NCI-H1048 (cell line): Measurements from ENCODE around the gene CD2AP.
"Not testable (repeated sequence)": the region's sequence is repeated elsewhere in the genome, so short reads cannot be mapped to it uniquely, and the experiment has no call there.

Source experiments
- DNase-seq: peaks from one replicate; lab custom pipeline; 2025; lab: John Stamatoyannopoulos, UW

CD2AP gene

DNA sequence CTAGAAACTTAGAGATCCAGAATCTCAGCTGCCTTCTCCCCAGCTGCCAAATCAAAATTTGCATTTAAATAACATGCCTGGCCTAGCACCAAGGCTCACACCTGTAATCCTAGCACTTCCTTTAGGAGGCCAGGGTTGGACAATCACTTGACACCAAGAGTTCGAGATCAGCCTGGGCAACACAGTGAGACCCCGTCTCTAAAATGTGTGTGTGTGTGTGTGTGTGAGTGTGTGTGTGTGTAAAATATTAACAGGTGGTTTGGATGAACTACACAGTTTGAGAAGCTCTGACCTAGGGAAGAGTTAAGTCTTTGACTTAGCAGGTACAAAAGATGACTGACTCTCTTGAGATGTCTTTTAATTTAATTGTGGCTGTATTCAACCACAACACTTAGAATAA is 20.2 kb upstream of the CD2AP start:
- no peak for DNase-seq

DNA sequence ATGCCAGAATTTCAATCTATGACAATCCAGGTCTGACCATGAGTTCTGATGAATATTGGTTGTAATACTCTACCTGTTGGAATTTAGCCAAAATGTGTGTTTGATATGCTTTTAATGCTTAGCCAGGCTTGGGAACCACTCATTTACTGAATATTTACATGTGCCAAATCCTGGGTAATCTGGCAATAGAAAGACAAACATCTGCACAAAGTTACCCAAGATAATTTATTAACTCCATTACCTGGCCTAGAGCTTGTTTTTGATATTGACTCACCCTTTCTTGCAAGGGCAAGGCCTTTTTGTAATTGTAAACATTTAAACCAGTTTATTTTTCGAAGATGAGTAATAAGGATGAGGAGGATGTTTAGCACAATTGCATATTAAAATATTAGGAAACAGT is 13.5 kb upstream of the CD2AP start:
- DNase-seq, result no peak

DNA sequence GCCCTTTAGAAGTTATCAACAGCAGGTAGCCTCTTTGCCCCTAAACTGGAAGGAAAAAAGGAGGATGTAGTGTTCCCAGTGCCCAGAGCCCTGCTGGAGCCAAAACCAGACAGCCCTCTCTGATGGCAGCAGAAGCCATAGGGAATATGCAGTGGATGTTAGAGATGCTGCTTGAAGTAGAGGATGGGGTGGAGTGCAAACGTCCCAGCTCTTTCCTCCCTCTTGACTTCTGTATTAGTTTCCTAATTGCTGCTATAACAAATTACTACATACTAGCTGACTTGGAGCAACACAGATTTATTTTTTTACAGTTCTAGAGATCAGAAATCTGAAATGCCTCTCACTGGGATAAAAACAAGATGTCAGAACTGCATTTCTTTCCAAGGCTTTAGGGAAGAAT is 12.5 kb upstream of the CD2AP start:
- no peak for DNase-seq

DNA sequence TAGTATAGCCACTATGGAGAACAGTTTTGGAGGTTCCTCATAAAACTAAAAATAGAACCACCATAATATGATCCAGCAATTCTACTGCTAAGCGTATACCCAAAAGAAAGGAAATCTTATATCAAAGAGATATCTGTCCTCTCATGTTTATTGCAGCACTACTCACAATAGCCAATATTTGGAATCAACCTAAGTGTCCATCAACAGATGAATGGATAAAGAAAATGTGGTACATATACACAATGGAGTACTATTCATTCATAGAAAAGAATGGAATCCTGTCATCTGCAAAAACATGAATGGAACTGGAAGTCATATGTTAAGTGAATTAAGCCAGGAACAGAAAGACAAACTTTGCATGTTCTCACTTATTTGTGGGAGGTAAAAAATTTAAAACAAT is 5.7 kb upstream of the CD2AP start:
- DNase-seq, result no peak

DNA sequence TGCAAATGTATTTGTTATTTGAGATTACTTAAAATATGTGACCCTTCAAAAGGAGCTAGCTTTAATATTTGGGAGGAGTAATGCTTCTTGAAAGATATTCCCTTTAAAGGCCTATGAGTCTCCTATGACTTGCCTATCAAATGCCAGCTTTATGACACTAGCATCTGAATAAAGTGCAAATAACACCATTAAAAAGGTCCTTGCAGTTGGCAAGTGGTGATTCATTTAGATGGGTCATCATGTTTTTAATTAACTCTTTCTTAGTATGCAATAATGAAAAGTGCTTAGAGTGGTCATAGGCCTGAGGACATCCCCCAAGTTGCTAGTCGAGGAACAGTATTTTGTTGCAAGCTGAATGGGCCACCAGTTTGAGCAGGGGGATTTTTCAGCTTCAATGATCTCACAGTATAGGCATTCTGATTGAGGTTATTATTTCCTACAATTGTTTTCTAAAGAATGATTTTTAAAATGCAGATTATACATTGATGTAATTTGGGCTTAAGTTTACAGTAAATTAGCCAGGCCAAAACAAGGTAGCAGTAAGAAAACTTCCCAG is 3.7 kb upstream of the CD2AP start:
- no peak for DNase-seq

DNA sequence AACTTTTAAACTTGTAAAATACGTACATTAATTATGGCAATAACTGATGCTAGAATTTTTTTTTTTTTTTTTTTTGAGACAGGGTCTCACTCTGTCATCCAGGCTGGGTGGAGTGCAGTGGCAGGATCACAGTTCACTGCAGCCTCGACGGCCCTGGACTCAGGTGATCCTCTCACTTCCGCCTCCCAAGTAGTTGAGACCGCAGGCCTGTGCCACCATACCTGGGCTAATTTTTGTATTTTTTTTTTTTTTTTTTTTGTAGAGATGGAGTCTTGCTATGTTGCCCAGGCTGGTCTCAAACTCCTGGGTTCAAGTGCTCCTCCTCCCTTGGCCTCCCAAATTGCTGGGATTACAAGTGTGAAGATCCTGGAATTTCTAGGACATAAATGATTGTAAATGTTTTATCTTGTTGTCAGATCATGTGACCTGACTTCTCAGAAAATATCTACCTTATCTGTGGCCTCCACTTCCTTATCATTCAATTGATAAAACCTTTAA is 2.2 kb upstream of the CD2AP start:
- DNase-seq, result no peak

DNA sequence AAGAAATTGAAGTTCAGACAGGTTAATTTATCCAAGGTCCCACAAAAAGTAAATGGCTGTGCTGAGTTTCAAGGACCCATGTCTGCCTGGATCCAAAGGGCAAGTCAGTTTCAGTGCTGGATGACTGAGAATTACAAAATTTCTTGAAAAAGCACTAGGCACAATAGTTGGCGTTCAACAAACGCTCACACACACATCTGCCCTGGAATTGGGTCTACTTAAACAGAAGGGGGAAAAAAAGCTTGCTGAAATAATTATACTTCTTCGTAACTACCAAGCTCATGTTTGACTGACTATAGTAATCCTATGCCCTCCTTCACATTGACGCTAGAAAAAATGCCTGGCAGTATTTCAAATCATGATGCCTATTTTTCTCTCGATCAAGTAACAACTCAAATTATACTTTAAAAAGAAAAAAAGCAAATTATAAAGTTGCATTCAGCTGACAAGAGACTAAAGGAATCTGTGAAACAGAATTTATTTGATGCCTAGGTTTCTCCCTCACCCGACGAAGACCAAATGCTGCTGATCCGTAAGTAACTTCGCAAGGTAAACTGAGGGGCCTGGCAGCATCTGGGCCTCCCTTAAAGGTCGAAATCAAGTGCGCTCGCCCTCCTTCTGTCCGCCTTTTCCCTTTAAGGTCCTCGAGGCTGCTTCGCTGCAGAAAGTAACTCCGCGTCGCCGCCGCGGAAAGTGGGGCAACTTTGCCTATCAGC is 650 bp upstream of the CD2AP start:
- no peak for DNase-seq

DNA sequence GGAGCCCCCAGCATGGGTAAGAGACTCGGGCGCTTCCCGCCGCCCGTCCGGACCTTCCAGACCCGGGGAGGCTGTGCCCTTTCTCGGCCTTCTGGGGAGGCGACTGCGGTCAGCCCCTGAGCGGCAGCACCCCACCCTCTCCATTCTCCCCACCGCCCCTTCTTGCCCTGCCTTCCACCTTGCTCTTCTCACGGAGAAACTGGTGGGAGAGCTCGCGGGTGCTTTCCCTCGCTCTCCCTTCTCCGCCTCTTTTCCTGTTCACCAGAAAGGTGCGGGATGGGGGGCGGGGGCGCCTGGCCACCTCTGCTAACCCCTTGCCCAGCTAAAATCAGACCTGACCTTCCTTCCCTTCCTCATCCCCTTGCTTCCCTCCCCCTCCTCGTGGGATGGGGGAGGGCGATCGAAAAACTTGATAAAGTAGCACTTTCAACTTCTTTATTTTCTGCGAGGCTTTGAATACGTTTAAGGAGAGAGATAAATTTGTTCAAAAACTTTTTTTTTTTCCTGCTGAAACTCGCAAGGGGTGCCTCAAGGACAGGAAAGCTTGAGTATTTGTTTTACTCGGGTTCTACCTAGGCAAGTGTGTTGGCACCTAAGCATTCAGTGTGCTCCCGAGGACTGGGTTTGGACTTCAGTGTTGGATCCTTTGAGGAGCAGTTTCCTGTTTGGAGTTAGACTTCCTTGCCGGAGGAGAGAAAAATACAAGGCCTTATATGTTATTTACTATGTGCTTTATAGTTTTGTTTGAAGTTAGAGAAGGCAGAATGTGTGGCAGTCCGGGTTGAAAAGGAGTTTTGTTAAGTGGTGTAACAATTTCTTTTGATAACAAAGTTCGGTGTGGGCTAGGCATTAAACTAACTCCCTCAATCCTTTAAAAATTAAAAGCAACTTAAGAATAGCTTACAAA is 897 bp downstream of the CD2AP start:
- DNase-seq, result no peak

DNA sequence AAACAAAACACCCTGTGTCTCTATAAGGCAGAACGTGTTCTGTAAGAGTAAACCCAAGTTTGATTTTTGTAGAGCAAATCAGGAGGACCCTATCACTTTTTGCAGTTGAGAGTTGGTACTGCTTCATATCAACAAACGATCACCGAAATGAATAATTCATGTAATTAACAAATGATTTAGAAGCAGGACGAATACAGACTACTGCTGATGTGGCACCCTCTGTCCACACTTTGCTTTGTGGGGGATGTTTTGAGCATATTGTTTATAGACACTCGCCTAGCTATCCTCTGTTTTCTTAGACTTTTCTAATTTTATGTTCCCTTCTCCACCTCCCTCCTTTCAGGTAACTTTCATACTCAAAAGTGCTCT is 1.5 kb downstream of the CD2AP start:
- DNase-seq, result no peak

DNA sequence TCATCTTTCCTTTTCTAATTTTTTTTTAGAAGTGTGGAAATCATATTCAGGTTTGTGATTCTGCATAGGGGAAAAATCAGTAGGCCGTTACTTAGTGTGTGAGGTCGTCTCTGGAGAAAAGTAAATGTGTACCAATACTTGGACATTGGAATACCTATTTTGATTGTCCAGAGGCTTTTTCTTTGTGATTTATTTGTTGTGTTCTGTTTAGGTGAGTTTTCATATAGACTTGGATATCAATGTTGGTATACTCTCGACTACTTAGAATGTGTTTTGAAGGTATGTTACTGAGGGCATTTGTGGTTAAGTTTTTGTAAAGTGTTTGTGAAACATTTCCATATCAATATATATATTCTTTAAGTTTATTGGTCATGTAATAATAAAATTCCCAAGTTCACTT is 2.3 kb downstream of the CD2AP start:
- no peak for DNase-seq

DNA sequence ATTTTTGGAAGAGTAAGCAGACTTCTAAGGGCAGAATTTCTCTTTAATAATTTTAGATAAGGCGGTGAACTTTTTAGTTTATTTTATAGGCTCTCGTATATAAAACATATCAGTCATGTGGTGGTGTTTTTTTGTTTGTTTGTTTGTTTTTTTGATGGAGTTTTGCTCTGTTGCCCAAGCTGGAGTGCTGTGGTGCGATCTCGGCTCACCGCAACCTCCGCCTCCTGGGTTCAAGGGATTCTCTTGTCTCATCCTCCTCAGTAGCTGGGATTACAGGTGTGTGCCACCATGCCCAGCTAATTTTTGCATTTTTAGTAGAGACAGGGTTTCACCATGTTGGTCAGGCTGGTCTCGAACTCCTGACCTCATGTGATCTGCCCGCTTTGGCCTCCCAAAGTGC is 3.6 kb downstream of the CD2AP start:
- DNase-seq, result not testable (repeated sequence)

DNA sequence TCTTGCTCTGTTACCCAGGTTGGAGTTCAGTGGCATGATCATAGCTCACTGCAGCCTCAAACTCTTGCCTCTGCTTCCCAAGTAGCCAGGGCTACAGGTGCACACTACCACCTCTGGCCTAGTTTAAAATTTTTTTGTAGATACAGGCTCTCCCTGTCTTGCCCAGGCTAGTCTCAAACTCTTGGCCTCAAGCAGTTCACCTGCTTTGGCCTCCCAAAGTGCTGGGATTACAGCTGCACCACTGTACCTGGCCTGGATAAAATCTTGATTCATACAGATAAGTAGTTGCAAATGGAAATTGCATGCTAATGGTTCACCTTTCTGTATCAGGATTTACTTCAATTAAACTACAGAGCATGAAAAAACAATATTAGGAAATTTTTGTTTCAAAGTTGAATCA is 4.2 kb downstream of the CD2AP start:
- DNase-seq, result no peak

DNA sequence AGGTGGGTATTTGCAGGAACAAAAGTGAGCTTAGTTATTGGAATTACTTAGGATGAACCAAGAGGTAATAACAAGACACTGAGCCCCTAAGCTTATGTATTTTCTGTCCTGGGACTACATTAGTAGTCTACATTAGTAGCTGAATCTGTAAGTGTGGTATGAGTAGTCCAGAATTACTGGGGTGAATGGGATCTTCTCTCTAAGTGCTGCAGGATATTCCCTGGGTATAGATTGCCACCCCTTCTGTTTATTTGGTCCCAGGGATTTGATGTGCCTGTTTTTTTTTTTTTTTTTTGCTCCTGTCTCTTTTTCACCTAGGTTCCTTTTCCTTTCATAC is 5.9 kb downstream of the CD2AP start:
- DNase-seq, result no peak

DNA sequence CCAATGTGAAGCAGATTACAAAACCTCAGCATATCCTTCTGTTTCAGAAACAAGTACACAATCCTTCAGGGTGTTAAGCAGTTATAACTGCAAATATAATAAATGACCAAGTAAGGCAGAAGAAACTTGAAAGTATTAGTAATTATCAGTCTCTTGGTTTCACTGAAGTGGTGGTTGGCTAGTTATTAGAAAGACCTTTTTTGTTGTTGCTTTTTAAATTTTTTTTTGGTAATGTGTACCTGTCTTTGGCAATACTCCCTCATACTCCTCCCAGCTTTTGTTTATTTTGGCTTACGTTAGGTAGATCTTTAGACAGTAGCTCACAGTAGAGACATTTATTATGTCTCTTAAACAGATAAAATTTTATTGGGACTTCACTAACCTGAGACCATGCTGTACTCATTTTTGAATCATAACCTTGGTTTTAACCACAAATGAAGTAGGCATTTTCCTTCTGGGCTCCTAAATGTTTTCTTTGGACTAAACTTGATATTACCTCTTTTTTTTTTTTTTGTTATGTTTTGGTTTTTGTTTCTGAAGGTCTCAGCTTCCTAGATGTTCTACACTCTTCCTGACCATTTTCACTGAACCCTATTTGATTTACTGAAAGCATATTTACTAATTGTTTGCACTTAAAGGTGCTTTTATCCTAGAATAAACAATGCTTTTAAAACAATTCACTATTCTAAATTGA is 6.4 kb downstream of the CD2AP start:
- no peak for DNase-seq

DNA sequence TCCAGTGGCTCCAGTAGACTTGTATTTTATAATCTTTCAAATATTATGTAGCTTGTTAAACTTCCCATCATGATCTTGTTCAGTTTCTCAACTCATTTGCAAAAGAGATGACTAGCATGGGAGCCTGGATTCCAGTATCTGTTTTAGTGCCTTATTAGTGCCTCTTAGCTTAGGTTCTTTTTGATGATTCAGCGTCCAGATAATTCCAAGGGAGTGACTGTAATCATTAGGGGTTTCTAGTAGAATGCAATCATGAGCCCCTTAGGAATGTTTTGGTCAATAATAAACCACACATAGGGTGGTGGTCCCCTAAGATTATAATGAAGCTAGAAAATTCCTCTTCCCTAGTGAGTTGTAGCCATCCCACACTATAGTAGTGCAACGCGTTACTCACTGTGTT is 7.0 kb downstream of the CD2AP start:
- DNase-seq, result no peak

DNA sequence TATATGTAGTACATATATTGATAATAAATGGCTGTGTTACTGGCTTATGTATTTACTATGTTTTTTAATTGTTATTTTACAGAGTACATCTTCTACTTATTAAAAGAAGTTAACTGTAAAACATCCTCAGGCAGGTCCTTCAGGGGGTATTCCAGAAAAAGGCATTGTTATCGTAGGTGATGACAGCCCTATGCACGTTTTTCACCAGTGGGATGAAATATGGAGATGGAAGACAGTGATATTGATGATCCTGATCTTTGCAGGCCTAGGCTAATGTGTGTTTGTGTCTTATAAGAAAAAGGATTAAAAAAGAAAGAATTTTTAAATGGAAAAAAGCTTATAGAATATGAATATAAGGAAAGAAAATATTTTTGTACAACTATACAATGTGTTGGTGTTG is 7.5 kb downstream of the CD2AP start:
- DNase-seq, result no peak

DNA sequence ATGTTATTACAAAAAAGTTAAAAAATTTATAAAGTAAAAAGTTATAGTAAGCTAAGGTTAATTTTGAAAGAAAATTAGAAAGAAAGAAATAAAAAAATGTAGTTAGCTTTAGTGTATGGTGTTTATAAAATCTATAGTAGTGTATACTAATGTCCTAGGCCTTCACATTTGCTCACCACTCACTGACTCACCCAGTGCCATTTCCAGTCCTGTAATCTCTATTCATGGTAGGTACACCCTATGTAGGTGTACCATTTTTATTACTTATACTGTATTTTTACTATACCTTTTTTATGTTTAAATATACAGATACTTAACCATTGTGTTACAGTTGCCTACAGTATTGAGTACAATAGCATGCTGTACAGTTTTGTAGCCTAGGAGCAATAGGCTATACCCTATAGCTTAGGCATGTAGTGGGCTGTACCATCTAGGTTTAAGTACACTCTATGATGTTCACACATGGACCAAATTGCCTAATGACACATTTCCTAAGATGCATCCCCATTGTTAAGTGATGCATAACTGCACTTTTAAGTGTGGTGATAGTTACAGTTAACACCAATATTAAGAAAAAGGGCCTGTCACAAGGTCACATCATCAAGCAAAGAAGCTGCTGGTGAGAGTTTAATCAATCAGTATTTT is 8.0 kb downstream of the CD2AP start:
- DNase-seq, result no peak

DNA sequence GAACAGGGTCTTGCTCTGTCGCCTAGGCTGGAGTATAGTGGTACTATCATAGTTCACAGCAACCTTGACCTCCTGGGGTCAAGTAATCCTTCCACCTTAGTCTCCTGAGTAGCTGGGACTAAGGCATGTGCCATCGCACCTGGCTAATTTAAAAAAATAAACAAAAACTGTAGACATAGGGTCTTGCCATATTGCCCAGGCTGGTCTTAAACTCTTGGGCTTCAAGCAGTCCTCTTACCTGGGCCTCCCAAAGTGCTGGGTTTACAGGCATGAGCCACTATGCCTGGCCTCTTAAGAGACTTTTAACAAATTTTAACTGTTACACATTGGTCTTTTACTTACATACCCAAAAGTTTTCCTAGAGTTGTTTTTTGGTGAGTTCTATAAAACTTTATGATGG is 12.4 kb downstream of the CD2AP start:
- DNase-seq, result no peak

DNA sequence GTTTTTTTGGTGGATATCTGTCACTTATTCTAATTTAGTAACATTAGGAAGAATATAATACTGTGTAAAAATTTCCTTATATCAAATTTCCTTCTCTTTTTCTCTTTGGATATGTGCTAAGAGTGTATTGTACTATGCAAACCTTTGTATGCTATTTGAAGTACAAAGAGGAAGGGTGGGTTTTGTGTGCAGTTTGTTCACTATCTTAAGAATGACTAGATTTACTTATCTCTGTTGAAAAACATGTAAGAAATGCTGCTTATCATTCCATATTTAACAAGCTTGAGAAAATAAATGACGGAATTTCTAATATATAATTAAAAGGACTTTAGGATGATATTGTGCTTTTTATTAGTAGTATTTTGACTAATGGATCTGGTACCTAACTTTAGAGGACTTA is 13.1 kb downstream of the CD2AP start:
- DNase-seq, result no peak

DNA sequence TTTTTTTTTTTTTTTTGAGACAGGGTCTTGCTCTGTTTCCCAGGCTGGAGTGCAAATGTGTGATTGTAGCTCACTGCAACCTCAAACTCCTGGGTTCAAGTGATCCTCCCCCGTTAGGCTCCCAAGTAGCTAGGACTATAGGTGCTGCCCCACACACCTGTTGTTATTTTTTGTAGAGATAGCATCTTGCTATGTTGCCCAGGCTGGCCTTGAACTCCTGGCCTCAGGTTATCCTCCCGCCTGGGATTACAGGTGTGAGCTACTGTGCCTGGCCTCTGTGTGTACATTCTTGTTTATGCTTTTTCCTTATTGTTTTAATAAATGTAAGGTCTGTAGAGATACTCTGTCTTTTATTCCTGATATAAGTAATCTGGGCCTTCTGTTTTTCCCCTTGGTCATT is 14.8 kb downstream of the CD2AP start:
- no peak for DNase-seq

DNA sequence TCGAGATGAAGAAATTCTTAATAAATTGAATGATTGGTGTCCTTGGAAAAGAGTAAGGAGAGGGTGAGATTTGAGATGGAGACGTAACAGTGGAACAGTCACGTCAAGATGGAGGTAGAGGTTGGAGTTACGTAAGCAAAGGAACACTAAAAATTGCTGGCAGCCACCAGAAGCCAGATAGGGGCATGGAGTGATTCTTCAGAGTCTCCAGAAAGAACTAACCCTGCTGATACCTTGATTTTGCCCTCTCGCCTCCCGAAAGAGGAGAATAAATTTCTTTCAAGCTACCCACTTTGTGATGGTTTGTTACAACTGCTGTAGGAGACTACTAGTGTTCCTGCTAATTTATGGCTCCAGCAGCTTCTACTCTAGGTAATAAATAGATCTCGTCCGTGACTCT is 17.6 kb downstream of the CD2AP start:
- DNase-seq, result no peak

DNA sequence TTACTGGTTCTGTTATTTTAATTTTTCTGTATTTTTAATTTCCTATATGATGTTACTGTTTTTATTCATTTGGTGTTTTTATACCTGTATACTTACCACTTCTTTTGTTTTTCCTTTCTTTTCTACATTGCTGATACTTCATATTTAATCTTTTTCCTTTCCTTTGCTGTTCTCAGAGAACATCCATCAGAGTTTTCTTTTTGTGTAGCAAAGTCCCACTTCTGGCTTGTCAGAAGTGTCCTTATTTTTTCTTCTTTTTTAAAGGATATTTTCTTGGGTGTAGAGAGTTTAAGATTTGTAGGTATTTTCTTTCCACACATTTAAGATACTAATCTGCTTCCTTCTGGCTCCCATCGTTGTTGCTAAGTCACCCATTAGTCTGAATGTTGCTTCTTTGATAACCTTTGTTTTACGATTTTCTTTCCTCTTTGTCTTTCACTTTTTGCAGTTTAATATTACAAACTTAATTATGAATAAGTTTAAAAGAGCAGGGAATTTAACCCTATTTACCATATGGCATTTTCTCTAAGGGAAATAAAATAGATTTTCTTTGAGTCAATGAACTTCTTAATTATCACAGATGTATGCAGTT is 18.5 kb downstream of the CD2AP start:
- no peak for DNase-seq
